Chondrocyte (in vitro differentiated cells): Measurements from ENCODE around the gene STIM2. TPM values are rescaled to one million over a fixed set of nuclear protein-coding genes. Genes with fewer than 3 reads are reported as not detected.

ENCODE experiments used
- DNase-seq: peaks from one replicate; pipeline ENCODE4 v3.0.0; 2021; ENCODE audit warnings: mixed read lengths, low spot score
- H3K27ac Mint-ChIP-seq: one replicate; pipeline ENCODE4 v1.8.0; 2021; ENCODE audit warnings: mild to moderate bottlenecking, moderate library complexity, mixed read lengths; ENCODE audit not compliant: unreplicated experiment
- H3K27me3 Mint-ChIP-seq: 2 replicates; pipeline ENCODE4 v1.8.0; 2021; ENCODE audit warnings: low read depth, mixed read lengths
- H3K36me3 Mint-ChIP-seq: 2 replicates; pipeline ENCODE4 v1.8.0; 2021; ENCODE audit warnings: low read depth, mixed read lengths
- H3K4me1 Mint-ChIP-seq: 2 replicates; pipeline ENCODE4 v1.8.0; 2021; ENCODE audit warnings: low read depth, mild to moderate bottlenecking, mixed read lengths
- H3K4me3 Mint-ChIP-seq: one replicate; pipeline ENCODE4 v1.8.0; 2021; ENCODE audit warnings: mild to moderate bottlenecking, moderate library complexity, mixed read lengths; ENCODE audit not compliant: unreplicated experiment
- H3K9me3 Mint-ChIP-seq: 2 replicates; pipeline ENCODE4 v1.8.0; 2021; ENCODE audit warnings: low read depth, mixed read lengths
- CTCF ChIP-seq: fragments of 200-600 bp; sonication (generic); IDR thresholded peaks from 2 replicates; pipeline ENCODE4 v1.5.0; 2021; ENCODE audit warnings: antibody characterized with exemption, mild to moderate bottlenecking, moderate library complexity
- total RNA-seq: library from RNA; stranded (reverse); gene quantifications from 3 replicates; pipeline ENCODE4 v1.2.1, GENCODE V29; 2021

STIM2 gene
- total RNA-seq, 1 donor from 2014 or later = 13.5 TPM

DNA sequence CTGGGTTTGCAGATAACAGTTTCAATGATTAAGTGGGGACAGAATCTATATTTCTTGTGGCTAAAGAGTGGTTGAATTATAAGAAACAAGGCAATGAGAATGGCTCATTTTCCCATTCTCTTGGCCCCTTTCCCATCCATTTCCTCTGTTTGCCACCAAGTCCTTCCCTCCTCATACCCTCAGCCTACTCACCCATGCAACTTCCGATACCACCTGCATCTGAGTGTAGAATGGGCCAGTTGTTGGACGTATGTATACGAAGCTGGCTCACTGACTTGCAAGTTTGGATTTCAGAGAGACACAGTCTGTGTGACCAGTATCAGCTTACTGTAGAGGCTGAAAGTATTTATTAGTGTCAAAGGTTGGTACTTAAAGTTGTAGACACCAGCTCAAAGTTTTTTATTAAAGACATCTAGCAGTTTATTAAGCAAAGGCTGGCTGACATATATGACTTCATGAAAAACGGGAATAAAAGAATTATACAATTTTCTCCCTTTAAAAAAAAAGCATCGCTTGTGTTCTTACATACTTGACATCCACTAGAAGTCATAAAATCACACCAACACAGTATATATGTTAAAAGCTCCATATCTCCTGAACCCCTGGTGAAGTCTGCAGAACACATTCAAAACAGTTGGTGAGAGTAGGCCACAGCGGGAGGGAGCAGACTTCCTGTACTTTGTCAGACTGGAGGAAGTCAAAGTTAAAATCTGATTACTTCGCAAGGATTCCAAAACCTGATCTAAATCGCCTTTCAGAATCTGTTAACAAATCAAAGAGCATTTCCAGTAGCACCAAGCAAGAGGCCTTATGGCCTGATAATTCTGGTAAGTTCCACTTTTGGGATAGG is 22.4 kb upstream of the STIM2 start:
- Mint-ChIP-seq H3K27ac (no peak overlapping the region), H3K9me3 (no peaks in the 10 kb centered on the region), H3K4me1 (peaks cover 12% of the 10 kb centered on the region), H3K36me3 (peaks cover 2% of the 10 kb centered on the region), H3K27me3 (no peaks in the 10 kb centered on the region), H3K4me3 (no peak overlapping the region)
- no peak for DNase-seq
- TF ChIP-seq CTCF = no peak

DNA sequence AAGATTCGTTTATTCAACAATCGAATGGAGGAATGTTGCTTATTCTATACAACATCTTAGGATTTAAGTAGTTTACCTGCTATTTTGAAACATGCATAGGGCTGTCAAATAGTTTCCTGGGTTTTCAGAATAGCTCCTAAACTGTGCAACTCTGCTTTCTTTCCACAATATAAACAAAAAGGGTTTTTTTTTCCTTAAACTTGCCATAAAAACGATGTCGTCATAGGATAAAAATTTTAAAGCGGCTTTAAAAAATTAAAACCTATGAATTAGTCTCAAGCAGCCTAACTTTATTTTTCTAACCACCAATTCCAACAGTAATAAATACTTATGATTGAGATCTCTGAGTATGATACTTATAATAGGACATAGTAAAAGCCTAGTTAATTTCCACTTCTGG is 21.6 kb upstream of the STIM2 start:
- H3K4me3 Mint-ChIP-seq = no peak overlapping the region
- TF ChIP-seq CTCF = no peak
- H3K27ac Mint-ChIP-seq = no peak overlapping the region
- H3K27me3 Mint-ChIP-seq = no peaks in the 10 kb centered on the region
- no peak for DNase-seq
- peaks cover 2% of the 10 kb centered on the region for H3K36me3 Mint-ChIP-seq
- H3K9me3 Mint-ChIP-seq = no peaks in the 10 kb centered on the region
- H3K4me1 Mint-ChIP-seq = peaks cover 12% of the 10 kb centered on the region

DNA sequence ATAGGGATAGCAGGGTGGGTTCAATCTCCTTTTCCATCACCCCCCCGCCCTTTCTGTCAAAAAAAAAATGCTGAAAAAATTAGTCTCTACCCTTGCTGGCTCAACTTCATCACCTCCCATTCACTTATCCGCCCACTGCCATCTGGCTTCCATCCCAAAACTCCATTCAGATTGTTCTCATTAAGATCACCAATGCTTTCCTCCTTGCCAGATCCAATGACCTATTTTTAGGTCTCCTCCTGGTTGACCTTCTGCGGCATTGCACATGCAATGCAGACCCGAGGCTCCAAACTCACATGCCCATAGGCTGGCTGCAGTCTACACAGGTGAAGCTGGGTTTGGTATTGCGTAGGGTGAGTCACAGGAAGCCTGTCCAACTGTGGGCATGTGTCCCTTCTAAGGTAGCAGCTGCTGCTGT is 21.1 kb upstream of the STIM2 start:
- Mint-ChIP-seq H3K9me3 (no peaks in the 10 kb centered on the region), H3K27ac (no peak overlapping the region), H3K27me3 (no peaks in the 10 kb centered on the region), H3K36me3 (peaks cover under 1% of the 10 kb centered on the region), H3K4me3 (no peak overlapping the region), H3K4me1 (peaks cover 12% of the 10 kb centered on the region)
- no peak for DNase-seq
- TF ChIP-seq CTCF = no peak

DNA sequence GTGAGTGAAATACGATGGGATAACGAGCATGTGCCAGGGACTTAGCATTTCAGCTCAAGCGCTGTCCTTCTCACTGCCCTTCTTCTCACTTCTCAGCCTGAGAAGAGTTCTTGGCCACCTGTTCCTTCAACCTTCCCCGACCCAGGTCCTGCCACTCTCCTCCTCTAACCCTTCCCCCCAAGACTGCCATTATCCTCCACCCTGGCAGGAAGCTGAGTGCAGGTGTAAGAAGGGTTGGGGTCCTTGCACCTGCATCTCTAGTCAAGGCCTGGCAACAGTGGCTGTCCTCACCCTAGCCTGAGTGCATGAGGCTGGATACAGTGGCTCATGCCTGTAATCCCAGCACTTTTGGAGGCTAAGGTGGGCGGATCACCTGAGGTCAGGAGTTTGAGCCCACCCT is 19.9 kb upstream of the STIM2 start:
- DNase-seq = no peak
- H3K27me3 Mint-ChIP-seq = no peaks in the 10 kb centered on the region
- TF ChIP-seq CTCF = no peak
- no peaks in the 10 kb centered on the region for H3K36me3 Mint-ChIP-seq
- no peaks in the 10 kb centered on the region for H3K9me3 Mint-ChIP-seq
- peaks cover 12% of the 10 kb centered on the region for H3K4me1 Mint-ChIP-seq
- H3K27ac Mint-ChIP-seq = no peak overlapping the region
- H3K4me3 Mint-ChIP-seq = no peak overlapping the region

DNA sequence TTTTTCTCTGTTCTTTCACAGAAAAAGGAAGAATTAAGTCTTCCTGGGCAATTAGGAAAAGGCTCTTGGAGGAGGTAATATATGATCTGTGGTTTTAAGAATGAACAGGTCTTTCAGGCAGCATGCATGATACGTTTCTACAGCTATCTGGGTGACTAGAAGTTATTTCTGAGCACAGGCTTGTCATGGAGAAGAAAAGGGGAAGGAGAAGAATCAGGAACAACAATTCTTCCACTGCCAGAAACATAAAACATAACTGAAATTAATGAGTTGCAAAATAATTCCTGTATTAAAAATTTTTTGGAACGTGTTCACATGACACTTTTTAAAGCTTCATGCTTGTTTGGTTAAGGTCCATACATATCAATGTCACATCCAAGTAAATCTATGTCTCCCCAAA is 17.7 kb upstream of the STIM2 start:
- Mint-ChIP-seq H3K4me3 (no peak overlapping the region), H3K9me3 (no peaks in the 10 kb centered on the region), H3K27me3 (no peaks in the 10 kb centered on the region), H3K27ac (no peak overlapping the region), H3K36me3 (no peaks in the 10 kb centered on the region), H3K4me1 (peaks cover 12% of the 10 kb centered on the region)
- DNase-seq = no peak
- no peak for TF ChIP-seq CTCF
